GM10266 (cell line): ENCODE data around the gene CERCAM.
"Not testable (repeated sequence)": the region's sequence is repeated elsewhere in the genome, so short reads cannot be mapped to it uniquely, and the experiment has no call there.

Experiments used
- DNase-seq: peaks from one replicate; pipeline ENCODE4 v3.0.0; 2012; ENCODE audit errors: extremely low spot score
- TF ChIP-seq, protein P1 (sequence below): IDR thresholded peaks from 2 replicates; pipeline ENCODE4 v1.5.1; 2012; ENCODE audit warnings: mild to moderate bottlenecking, low read depth; ENCODE audit not compliant: control insufficient read depth, insufficient read depth; ENCODE audit errors: missing control alignments

The CERCAM gene

DNA sequence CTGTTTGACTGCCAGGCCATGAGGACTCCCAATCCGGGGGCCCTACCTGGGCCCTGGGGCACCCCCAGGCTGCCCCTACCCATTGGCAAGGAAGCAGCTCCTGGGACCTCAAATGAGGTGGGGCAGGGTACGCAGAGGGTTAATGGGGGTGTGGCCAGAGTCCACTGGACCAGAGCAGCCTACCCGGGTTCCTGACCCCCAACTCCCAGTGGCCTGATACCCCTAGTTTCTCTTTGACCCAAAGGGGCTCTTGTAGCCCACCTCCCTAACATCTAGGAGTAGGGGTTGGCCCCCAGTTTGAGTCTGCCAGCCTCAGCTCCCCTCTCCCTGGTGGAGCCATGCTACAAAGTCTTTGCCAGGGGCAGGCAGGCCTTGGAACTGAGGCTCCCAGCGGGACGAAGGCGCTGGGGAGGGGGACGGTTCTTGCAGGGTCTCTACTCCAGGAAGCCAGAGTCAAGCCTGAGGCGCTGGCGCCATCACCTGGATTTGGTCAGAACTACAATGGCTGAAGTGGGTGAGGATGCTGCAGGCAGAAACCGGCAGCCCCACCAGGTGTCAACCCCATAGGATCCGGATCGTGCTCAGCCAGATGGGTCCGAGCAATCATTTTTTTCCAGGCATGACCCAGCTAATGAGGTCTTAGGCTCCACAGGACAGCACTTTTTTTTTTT, 8.4 kb upstream of the CERCAM start:
- TF ChIP-seq, protein P1, sequence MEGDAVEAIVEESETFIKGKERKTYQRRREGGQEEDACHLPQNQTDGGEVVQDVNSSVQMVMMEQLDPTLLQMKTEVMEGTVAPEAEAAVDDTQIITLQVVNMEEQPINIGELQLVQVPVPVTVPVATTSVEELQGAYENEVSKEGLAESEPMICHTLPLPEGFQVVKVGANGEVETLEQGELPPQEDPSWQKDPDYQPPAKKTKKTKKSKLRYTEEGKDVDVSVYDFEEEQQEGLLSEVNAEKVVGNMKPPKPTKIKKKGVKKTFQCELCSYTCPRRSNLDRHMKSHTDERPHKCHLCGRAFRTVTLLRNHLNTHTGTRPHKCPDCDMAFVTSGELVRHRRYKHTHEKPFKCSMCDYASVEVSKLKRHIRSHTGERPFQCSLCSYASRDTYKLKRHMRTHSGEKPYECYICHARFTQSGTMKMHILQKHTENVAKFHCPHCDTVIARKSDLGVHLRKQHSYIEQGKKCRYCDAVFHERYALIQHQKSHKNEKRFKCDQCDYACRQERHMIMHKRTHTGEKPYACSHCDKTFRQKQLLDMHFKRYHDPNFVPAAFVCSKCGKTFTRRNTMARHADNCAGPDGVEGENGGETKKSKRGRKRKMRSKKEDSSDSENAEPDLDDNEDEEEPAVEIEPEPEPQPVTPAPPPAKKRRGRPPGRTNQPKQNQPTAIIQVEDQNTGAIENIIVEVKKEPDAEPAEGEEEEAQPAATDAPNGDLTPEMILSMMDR = peak; percentile 43

DNA sequence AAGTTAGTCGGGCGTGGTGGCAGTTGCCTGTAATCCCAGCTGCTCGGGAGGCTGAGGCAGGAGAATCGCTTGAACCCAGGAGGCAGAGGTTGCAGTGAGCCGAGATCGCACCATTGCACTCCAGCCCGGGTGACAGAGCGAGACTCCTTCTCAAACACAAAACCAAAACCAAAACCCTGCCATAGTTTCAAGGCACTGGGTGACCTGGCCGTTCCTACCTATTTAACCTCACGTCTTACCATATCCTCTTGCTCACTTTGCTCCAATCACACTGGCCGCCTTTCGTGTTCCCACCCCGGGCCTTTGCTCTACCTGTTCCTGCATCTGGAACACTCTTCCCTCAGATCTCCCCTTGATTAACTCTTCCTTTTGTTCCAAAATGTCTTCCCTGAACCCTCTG, 6.9 kb upstream of the CERCAM start:
- DNase-seq = not testable (repeated sequence)

More for the DNA sequence above, 8.4 kb upstream of the CERCAM start:
- DNase-seq = peak; percentile 61

GRCh38 chr9:128414461-128414860, 6.2 kb upstream of the CERCAM start:
- no peak for DNase-seq
- TF ChIP-seq, protein P1 = no peak

DNA sequence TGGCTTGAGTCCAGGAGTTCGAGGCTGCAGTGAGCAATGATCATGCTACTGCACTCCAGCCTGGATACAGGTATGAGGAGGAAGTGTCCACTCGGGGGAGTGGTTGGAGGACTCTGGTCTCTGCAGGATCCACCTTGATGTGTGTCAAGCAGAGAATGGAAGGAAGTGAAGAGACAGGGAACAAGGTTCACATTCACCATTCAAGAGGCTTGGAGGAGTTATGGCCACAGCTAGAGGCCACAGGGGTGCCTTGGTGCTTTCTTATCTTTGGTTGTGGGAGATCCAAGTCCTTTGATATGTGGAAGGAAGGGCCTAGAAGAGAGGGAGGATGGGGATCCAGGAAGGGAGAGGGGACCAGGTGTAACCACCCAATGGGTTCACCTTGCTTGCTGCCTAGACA, 5.4 kb upstream of the CERCAM start:
- DNase-seq = no peak
- TF ChIP-seq, protein P1 = no peak

- TF ChIP-seq, protein P1 = no peak
- no peak for DNase-seq
These were observed 4.6 kb upstream of the CERCAM start for GRCh38 chr9:128416014-128416413.

GRCh38 chr9:128416432-128417019, 4.1 kb upstream of the CERCAM start:
- no peak for DNase-seq
- TF ChIP-seq, protein P1 = no peak

- TF ChIP-seq, protein P1 = no peak
- DNase-seq = no peak
These were observed 1.4 kb upstream of the CERCAM start for GRCh38 chr9:128419061-128419925.
